Panc1 (cell line): ENCODE results near the gene ACVR1B. TPM values are rescaled to one million over a fixed set of nuclear protein-coding genes. Genes with fewer than 3 reads are reported as not detected.

Experiments used
- ATAC-seq: fragments of 200-7000 bp; cut with Tn5 transposase; 2 replicates; pipeline ENCODE4 v1.9.1; 2020; ENCODE audit warnings: mild to moderate bottlenecking, moderate library complexity
- BruUV-seq: library from RNA; stranded (reverse); fragments of 400-500 nt; replicated peaks from 2 replicates; lab custom pipeline; 2021; lab: Mats Ljungman, UMichigan
- CTCF ChIA-PET: fragments of 300-600 bp; sonication (Branson Sonifier 250); formaldehyde crosslinking; loops from one replicate; lab custom pipeline; 2022; ENCODE audit warnings: antibody characterized with exemption; lab: Charles Lee
- POLR2A ChIA-PET: fragments of 300-600 bp; sonication (Branson Sonifier 250); formaldehyde crosslinking; loops from one replicate; lab custom pipeline; 2022; ENCODE audit warnings: antibody characterized with exemption; lab: Charles Lee
- DNase-seq: peaks from one replicate; pipeline ENCODE4 v3.0.0-alpha.2; 2010; ENCODE audit warnings: low read depth, low spot score
- H3K27ac ChIP-seq: 2 replicates; pipeline ENCODE4 v1.5.1; 2011; ENCODE audit warnings: mild to moderate bottlenecking, low read length, inconsistent platforms
- H3K27me3 ChIP-seq: fragments of 200-500 bp; sonication (Bioruptor generic); 2 replicates; pipeline ENCODE4 v1.6.0; 2014; ENCODE audit warnings: low read length, inconsistent platforms; ENCODE audit not compliant: control insufficient read depth, insufficient read depth
- H3K36me3 ChIP-seq: fragments of 200-500 bp; sonication (Bioruptor generic); 2 replicates; pipeline ENCODE4 v1.5.1; 2014; ENCODE audit warnings: inconsistent platforms, mild to moderate bottlenecking, low read length, moderate library complexity; ENCODE audit not compliant: control insufficient read depth, insufficient read depth
- H3K4me1 ChIP-seq: 2 replicates; pipeline ENCODE4 v1.5.1; 2011; ENCODE audit warnings: inconsistent platforms, mild to moderate bottlenecking, low read length, moderate library complexity; ENCODE audit not compliant: control insufficient read depth, insufficient read depth
- H3K4me3 ChIP-seq, 2 experiments: 2 replicates each; pipeline ENCODE4 v1.5.1; 2011 to 2012; ENCODE audit warnings: low read depth in 2 of 2, low read length in 2 of 2, mild to moderate bottlenecking in 2 of 2, inconsistent platforms in 1 of 2, moderate library complexity in 1 of 2
- H3K9me3 ChIP-seq: fragments of 200-500 bp; sonication (Bioruptor generic); 2 replicates; pipeline ENCODE4 v1.5.1; 2014; ENCODE audit warnings: low read depth, mild to moderate bottlenecking, inconsistent platforms, low read length, moderate library complexity; ENCODE audit not compliant: control insufficient read depth, insufficient read depth
- CTCF ChIP-seq: fragments of 450-650 bp; IDR thresholded peaks from 2 replicates; pipeline ENCODE4 v1.5.1; 2017; ENCODE audit warnings: mild to moderate bottlenecking
- POLR2AphosphoS5 ChIP-seq: IDR thresholded peaks from 2 replicates; pipeline ENCODE4 v1.6.1; 2012; ENCODE audit warnings: mild to moderate bottlenecking, low read depth, low read length, moderate library complexity
- SIN3A ChIP-seq: IDR thresholded peaks from 2 replicates; pipeline ENCODE4 v1.6.1; 2012; ENCODE audit warnings: low read depth, mild to moderate bottlenecking, low read length, moderate library complexity, borderline replicate concordance; ENCODE audit not compliant: insufficient read depth
- TCF7L2 ChIP-seq: IDR thresholded peaks from 2 replicates; pipeline ENCODE4 v1.6.1; 2011; ENCODE audit warnings: mild to moderate bottlenecking, low read depth, low read length, inconsistent platforms
- in situ Hi-C: cut with HindIII; loops from 2 replicates; pipeline ENCODE4 v1.10.0; 2016; ENCODE audit warnings: low sequenced_read_pairs, low pct_unique_long_range_greater_than_20kb
- intact Hi-C: fragments of 100-400 bp; cut with micrococcal nuclease; formaldehyde crosslinking; loops from one replicate; pipeline ENCODE4 v1.10.0; 2022; ENCODE audit not compliant: unreplicated experiment
- total RNA-seq: library from RNA; stranded (reverse); gene quantifications from one replicate; pipeline ENCODE4 v1.2.1, GENCODE V29; 2021; ENCODE audit not compliant: unreplicated experiment
- TF ChIP-seq, protein P1 (sequence below), 2 experiments: IDR thresholded peaks; 2 replicates each; pipeline ENCODE4 v1.6.1; 2011 to 2012; ENCODE audit warnings: low read depth in 2 of 2, control low read depth in 1 of 2, low read length in 1 of 2, mild to moderate bottlenecking in 1 of 2, moderate library complexity in 1 of 2; ENCODE audit not compliant: insufficient read depth in 1 of 2

Gene ACVR1B
- total RNA-seq, 1 experiment from 2014 or later = 23.0 TPM

DNA sequence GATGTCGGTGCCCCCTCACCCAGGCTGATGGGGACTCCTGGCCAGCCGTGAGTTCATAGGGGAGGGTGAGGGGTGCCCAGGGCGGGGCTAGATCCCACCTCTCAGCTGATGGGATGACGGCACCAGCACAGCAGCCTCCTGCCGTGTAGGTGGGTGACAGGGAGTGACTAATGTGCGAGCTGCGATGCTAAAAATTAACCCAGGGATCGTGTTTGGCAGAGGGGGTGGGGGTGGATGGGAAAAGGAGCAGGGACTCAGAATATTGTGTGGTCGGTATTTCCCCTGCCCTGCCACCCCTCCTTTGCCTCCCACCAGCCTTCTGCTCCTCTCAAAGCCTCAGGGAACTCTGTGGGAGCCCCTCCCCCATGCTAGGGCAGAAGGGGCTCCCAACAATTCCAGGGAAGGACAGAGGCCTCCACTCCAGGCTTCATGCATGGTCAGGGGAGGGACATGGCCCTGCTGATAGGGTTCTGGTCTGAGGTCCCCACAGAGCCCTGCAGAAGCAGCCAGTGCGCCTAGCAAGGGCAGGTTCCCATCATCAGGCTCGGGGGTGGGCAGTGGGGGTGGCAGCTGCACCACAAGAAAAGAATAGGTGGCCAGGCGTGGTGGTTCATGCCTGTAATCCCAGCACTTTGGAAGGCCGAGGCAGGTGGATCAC is 67.7 kb downstream of the ACVR1B start:
- ChIA-PET POLR2A (no interaction called here), CTCF (interaction anchor here (5.8 kb wide), 1 partner anchor 15 kb away, joined by 62 read pairs; no protein-coding TSS in a partner anchor)
- DNase-seq (no peak), ATAC-seq (no peak)
- no peak overlapping the region for H3K4me3 ChIP-seq
- H3K36me3 ChIP-seq = no peaks in the 10 kb centered on the region
- TF ChIP-seq TCF7L2 (no peak), SIN3A (no peak), CTCF (no peak), POLR2AphosphoS5 (no peak)
- TF ChIP-seq, protein P1, sequence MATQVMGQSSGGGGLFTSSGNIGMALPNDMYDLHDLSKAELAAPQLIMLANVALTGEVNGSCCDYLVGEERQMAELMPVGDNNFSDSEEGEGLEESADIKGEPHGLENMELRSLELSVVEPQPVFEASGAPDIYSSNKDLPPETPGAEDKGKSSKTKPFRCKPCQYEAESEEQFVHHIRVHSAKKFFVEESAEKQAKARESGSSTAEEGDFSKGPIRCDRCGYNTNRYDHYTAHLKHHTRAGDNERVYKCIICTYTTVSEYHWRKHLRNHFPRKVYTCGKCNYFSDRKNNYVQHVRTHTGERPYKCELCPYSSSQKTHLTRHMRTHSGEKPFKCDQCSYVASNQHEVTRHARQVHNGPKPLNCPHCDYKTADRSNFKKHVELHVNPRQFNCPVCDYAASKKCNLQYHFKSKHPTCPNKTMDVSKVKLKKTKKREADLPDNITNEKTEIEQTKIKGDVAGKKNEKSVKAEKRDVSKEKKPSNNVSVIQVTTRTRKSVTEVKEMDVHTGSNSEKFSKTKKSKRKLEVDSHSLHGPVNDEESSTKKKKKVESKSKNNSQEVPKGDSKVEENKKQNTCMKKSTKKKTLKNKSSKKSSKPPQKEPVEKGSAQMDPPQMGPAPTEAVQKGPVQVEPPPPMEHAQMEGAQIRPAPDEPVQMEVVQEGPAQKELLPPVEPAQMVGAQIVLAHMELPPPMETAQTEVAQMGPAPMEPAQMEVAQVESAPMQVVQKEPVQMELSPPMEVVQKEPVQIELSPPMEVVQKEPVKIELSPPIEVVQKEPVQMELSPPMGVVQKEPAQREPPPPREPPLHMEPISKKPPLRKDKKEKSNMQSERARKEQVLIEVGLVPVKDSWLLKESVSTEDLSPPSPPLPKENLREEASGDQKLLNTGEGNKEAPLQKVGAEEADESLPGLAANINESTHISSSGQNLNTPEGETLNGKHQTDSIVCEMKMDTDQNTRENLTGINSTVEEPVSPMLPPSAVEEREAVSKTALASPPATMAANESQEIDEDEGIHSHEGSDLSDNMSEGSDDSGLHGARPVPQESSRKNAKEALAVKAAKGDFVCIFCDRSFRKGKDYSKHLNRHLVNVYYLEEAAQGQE (IDR thresholded peaks at IDR 0.05; ENCODE audit: insufficient read depth in 1 of 2, low read depth in 2 of 2, low read length in 1 of 2) = no peak
- peaks cover 3% of the 10 kb centered on the region; the same call in 1 of the 2 replicates for H3K4me1 ChIP-seq
- no peak overlapping the region for H3K27ac ChIP-seq
- intact Hi-C loops = no loop called here
- in situ Hi-C loops = no loop called here
- H3K27me3 ChIP-seq = no peaks in the 10 kb centered on the region
- no peaks in the 10 kb centered on the region for H3K9me3 ChIP-seq
- no TSS peak for BruUV-seq

DNA sequence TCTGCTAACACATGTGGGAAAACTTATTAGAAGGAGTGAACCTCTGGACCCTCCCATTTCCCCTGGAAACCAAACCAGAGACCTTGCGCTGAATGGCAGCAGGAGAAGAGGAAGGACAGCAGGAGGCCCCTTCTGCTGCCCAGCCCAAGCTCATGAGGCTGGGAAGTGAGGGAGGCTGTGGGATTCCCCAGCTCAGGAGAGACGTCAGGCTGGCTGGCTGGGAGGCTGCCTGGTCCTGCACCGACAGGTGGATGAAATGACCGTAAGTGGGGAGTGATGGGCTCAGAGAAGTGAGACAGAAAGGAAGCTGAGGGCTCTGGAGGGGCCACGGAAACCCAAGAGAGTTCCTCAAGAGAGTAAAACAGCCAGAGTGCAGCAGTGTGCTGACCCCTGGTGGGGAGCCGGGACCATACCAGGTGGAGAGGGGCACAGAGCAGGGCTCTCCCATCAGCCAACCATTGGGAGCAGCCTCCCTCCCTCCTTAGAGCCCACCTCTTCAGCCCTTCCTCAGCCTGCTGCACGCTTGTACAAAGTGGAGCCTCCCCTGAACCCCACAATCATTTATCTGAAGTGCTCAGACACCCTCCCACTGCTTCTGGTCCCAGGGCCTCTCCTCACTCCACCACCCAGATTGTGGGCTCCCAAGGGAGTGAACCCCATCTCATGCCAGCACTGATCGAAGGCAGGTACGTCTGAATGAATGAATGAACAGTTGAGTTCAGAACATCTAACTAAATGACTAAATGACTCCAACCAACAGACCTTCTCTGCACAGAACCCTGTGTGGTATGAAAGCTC is 69.2 kb downstream of the ACVR1B start:
- POLR2A ChIA-PET = no interaction called here
- H3K4me3 ChIP-seq = no peak overlapping the region; a peak in 1 of 4 replicates
- peak; percentile 46 for ATAC-seq
- CTCF ChIA-PET = interaction anchor here (0.5 to 5.8 kb wide), 8 partner anchors 12 to 803 kb away, joined by 3 to 62 read pairs (median 5); partner anchors contain the start of gene POU6F1
- intact Hi-C loops (loop anchor here (2.0 kb wide), 1 partner anchor 16 kb away; no protein-coding TSS in a partner anchor), in situ Hi-C loops (no loop called here)
- TF ChIP-seq CTCF (peak; percentile 85), TCF7L2 (no peak)
- H3K9me3 ChIP-seq = no peaks in the 10 kb centered on the region
- peaks cover 3% of the 10 kb centered on the region; the same call in 1 of the 2 replicates for H3K4me1 ChIP-seq
- DNase-seq = no peak
- no peaks in the 10 kb centered on the region for H3K36me3 ChIP-seq
- no peak overlapping the region for H3K27ac ChIP-seq
- H3K27me3 ChIP-seq = no peaks in the 10 kb centered on the region
- BruUV-seq = no TSS peak
